OCI-LY7 (cell line): Measurements from ENCODE around the gene TFE3.

Experiments
- CTCF ChIP-seq: fragments of 200-600 bp; sonication (generic); conservative IDR thresholded peaks from 2 replicates; pipeline ENCODE4 v1.5.1; 2014; ENCODE audit warnings: mild to moderate bottlenecking, antibody characterized with exemption, low read length, moderate library complexity, mixed read lengths
- EZH2phosphoT487 ChIP-seq: fragments of 200-600 bp; sonication (generic); IDR thresholded peaks from 2 replicates; pipeline ENCODE4 v1.6.1; 2018; ENCODE audit warnings: low read depth, borderline replicate concordance, mild to moderate bottlenecking, mixed run types, antibody characterized with exemption, low read length, moderate library complexity, mixed read lengths

GRCh38 chrX:49040376-49040955 is 2.7 kb downstream of the TFE3 start:
- TF ChIP-seq CTCF (no peak), EZH2phosphoT487 (no peak)
